Inflammatory macrophage treated with lipopolysaccharide for 4 hours (primary cell): ENCODE measurements around the gene NLGN1.
A peak's percentile ranks its signal among the peaks of the same experiment; 100 is the strongest.

Experiments used
- DNase-seq: peaks from one replicate; pipeline ENCODE4 v3.0.0-alpha.2; 2020

Gene NLGN1

GRCh38 chr3:174317005-174317404 is 919.5 kb downstream of the NLGN1 start:
- DNase-seq = no peak

GRCh38 chr3:174318181-174318580 is 920.6 kb downstream of the NLGN1 start:
- DNase-seq = no peak

- DNase-seq = no peak
Measured at GRCh38 chr3:174321548-174321947, 924.0 kb downstream of the NLGN1 start.

- DNase-seq = no peak
Measured at GRCh38 chr3:174322789-174323188, 925.2 kb downstream of the NLGN1 start.

- no peak for DNase-seq
Measured at GRCh38 chr3:174325171-174325570, 927.6 kb downstream of the NLGN1 start.

GRCh38 chr3:174325834-174326700 is 928.5 kb downstream of the NLGN1 start:
- no peak for DNase-seq

- no peak for DNase-seq
Measured at GRCh38 chr3:174329321-174329720, 931.8 kb downstream of the NLGN1 start.

GRCh38 chr3:174330303-174330702 is 932.8 kb downstream of the NLGN1 start:
- DNase-seq = no peak

- peak; percentile 92 for DNase-seq
Measured at GRCh38 chr3:174331095-174331800, 933.7 kb downstream of the NLGN1 start.

GRCh38 chr3:174332391-174332790 is 934.8 kb downstream of the NLGN1 start:
- DNase-seq = peak; percentile 45

GRCh38 chr3:174333640-174334039 is 936.1 kb downstream of the NLGN1 start:
- DNase-seq = no peak

- no peak for DNase-seq
Measured at GRCh38 chr3:174334111-174334510, 936.6 kb downstream of the NLGN1 start.

- DNase-seq = no peak
Measured at GRCh38 chr3:174335324-174335723, 937.8 kb downstream of the NLGN1 start.

GRCh38 chr3:174335910-174336309 is 938.4 kb downstream of the NLGN1 start:
- DNase-seq = no peak
